Middle frontal gyrus (tissue), 1 donor: ENCODE results near the gene STEAP1B.
"Not testable (repeated sequence)": the region's sequence is repeated elsewhere in the genome, so short reads cannot be mapped to it uniquely, and the experiment has no call there.

Source experiments
- DNase-seq: peaks from one replicate; pipeline ENCODE4 v3.0.0-alpha.2; 2015; ENCODE audit warnings: low spot score; ENCODE audit errors: extremely low spot score

Gene STEAP1B

GRCh38 chr7:22499044-22499443, 944 bp downstream of the STEAP1B start:
- DNase-seq: no peak

DNA sequence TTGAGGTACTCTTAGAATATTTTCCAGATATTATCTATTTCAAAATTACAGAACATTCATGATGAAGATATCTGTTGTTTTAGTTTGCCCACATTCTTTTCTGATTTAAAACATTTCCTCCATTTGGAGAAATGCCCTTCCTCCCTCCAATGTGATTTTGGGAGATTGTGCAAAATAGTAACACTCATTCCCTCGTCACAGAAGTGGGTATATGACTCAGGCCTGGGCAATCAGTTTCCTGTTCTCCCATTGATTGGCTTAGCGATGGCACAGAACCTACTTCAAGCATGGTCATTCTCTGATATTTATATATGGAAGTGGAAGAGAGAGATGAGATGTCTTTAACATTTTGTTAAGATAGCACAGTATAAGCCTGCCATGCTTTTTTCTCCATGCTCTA, 3.1 kb downstream of the STEAP1B start:
- not testable (repeated sequence) for DNase-seq

GRCh38 chr7:22496296-22496888, 3.6 kb downstream of the STEAP1B start:
- not testable (repeated sequence) for DNase-seq

GRCh38 chr7:22493160-22493925, 6.6 kb downstream of the STEAP1B start:
- not testable (repeated sequence) for DNase-seq

DNA sequence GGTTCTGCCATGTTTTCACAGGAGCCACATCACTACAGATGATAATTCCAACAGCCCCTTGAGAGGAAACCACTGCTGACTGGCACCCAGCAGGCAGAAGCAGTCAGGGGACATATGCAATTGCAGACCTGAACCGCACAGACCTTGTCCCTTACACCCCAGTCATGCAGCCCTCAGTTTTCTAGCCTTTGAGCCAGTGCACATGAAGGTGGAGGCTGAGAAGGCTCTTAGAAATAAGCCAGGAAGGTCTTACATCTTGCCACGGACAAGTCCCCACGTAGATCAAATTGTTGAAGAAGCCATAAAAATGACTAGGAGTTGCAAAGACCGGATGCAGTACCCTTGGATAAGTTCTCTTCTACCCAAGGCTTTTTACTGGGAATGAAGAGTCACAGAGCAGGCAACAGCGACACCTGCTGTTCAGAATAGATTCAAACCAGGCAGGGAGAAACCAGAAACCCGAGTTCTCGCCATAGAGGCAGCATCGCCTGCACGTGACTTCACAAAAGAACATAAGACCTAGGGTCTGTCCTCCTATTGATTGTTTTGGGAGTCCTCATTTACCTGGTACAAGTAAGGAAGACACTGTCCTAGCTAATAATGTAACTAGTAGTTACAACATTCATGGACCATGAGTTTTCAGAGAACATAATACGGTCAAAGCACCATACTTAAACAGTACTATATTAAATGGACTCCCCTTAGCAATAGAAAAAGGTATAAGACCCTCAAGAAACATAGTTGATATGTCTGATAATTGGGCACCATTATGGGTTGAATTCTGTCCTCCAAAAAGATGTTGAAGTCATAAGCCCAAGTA, 11.1 kb downstream of the STEAP1B start:
- DNase-seq: peak; percentile 90

DNA sequence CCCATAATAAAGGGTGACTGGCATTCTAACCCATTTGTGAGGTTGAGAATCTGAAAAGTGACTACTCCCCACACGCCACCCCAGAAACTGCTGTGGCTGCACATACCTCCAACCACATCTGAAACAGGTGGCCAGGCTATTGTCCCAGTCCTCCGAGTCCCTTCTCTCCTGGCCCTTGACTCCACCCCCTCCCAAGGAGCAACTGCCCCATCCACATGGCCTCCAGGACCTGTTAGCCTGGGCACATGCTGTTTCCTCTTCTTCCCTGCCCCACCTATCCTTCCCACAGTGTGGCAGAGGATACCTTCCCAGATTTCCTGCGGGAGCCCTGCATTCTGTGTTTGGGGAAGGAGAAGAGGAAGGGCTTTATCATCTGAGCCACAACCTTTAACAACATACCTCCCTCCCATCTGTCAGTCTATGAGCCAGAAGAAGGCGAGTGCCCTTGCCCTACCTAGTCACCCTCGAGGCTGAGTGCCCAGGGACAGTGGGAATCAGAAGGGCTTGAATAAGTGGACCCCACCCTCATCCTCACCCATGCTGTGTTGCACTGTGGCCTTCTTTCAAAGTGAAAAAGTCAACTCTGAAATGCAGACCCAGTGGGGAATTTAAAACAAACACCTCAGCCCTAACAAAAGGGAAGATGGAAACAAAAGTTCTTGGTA, 11.9 kb downstream of the STEAP1B start:
- no peak for DNase-seq

DNA sequence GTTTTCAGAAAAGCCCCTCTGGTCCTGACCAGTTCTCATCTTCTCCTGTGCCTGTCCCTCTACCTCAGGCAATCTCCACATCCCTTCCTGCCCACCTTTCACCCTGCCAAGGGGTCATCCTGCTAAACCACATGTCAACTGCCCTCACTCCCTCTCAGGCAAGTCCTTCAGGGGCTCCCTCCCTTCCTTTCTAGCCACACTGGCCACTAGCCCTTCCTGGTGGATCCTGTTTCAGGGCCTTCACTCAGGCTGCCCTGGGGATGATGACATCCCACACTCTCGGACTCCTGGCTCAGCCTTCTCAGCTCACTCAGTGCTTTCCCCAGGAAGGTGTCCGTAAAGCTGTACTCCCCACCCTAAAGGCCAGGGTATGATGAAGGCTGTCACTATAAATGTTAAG, 13.4 kb downstream of the STEAP1B start:
- no peak for DNase-seq

DNA sequence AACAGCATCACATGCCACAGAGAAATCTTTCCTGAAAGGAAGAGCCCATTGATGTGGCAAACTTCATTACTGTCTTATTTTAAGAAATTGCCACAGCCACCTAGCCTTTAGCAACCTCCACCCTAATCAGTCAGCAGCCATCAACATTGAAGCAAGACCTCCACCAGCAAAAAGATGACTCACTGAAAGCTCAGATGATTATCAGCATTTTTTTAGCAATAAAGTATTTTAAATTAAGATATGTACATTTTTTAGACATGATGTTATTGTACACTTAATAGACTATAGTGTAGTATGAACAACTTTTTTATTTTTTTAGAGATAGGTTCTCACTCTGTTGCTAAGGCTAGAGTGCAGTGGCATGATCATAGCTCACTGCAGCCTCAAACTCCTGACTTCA, 14.8 kb downstream of the STEAP1B start:
- DNase-seq: no peak

DNA sequence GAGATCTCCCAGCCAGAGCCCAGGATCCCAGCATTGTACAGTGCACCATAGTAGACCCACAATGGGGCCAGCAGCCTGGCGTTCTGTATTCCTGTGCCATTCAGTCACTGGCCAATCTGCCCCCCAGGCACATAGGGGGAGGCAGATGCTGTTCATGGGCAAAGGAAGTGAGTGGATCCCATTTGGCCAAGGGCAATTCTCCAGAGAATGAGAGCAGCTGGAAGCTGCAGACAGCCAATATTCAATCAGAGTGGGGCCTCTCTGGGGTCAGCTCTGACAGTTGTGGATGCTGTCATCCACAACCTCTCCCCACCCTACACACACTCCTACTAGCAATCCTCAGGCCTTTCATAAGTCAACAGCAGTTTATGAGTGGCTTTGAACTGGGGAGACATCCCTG, 17.5 kb downstream of the STEAP1B start:
- no peak for DNase-seq

DNA sequence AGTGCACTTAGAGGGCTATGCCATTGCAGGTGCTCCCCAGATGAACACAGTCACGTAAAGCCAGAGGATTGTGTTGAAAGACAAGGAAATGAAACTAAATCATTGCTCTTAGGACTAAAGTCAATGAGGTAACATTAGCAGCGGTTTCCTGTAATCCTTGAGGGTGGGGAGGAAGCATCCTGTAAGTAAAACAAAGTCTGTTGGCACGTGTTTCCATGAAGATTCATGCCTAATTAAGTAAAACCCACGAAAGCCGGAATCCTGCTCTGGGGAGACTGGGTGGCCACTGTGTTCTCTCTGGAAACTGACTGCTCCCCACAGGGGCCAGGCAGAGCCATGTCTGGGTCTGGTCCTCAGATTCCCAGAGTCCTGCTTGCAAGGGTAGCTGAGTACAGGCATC, 18.3 kb downstream of the STEAP1B start:
- DNase-seq: no peak

- no peak for DNase-seq
Measured at GRCh38 chr7:22480523-22481075, 19.4 kb downstream of the STEAP1B start.

- no peak for DNase-seq
Measured at GRCh38 chr7:22477876-22478450, 22.0 kb downstream of the STEAP1B start.

- no peak for DNase-seq
Measured at GRCh38 chr7:22477262-22477661, 22.7 kb downstream of the STEAP1B start.

DNA sequence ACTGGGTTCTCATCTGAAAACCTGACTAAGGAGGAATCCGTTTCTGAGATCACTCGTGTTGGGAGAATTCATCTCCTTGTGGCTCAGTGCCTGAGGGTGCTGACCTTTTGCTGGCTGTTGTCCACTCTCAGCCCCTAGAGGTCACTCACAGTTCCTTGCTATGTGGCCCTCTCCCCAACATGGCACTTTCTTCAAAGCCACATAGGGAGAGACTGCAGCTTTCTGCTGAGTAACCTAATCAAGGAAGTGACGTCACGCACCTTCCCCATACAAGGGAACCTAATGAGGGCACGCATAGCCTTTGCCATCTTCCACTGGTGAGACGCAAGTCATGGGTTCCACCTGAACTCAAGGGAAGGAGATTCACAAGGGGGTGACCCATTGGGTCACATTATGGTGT, 23.2 kb downstream of the STEAP1B start:
- no peak for DNase-seq

GRCh38 chr7:22474645-22475044, 25.3 kb downstream of the STEAP1B start:
- no peak for DNase-seq

- DNase-seq: no peak
Measured at GRCh38 chr7:22470981-22471380, 29.0 kb downstream of the STEAP1B start.

GRCh38 chr7:22469371-22470143, 30.4 kb downstream of the STEAP1B start:
- no peak for DNase-seq

- DNase-seq: no peak
Measured at GRCh38 chr7:22468609-22469008, 31.4 kb downstream of the STEAP1B start.

GRCh38 chr7:22464299-22464698, 35.7 kb downstream of the STEAP1B start:
- no peak for DNase-seq

DNA sequence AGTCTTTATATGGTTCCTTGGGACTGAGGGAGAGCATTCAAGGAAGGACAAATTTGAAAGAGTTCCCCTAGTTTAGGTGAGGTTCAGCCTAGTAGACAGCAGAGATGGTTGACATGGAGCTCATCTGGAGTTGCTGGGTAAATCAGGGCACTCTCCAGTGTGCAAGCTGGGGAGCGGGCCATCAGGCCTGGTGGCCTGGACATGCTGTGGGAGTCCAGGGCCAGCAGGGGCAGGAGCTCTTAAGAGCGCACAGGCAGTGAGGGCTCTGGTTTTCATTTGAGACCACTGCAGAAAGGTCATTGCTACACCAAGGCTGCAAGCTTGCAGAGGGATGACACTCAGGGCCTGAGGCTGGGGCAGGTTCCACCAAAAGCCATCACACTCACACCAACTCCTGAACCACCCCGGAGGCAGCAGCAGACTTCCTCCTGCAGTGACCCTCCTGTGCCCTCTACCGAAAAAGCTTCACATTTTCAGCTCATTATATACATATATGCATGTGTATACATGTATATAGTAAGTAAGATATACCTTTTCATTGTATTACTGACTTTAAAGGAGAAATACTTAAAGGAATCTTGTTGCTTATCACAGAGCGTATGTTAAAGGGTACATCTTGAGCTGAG, 39.5 kb downstream of the STEAP1B start:
- DNase-seq: no peak
